Mucosa of rectum (tissue), 2 donors: Measurements from ENCODE around the gene TNNI3K.

Experiments
- H3K27ac ChIP-seq, 2 donors: one replicate each; pipeline ENCODE4 v1.7.0; 2013; ENCODE audit warnings: inconsistent platforms in 2 of 2, low read depth in 2 of 2, low read length in 2 of 2
- H3K27me3 ChIP-seq, 2 donors: one replicate each; pipeline ENCODE4 v1.7.0; 2013; ENCODE audit warnings: low read length in 2 of 2; ENCODE audit not compliant: control insufficient read depth in 2 of 2, insufficient read depth in 2 of 2
- H3K36me3 ChIP-seq, 2 donors: one replicate each; pipeline ENCODE4 v1.7.0; 2013; ENCODE audit warnings: low read length in 2 of 2; ENCODE audit not compliant: control insufficient read depth in 2 of 2, insufficient read depth in 2 of 2
- H3K4me1 ChIP-seq, 2 donors: one replicate each; pipeline ENCODE4 v1.7.0; 2013; ENCODE audit warnings: low read length in 2 of 2, mild to moderate bottlenecking in 1 of 2; ENCODE audit not compliant: control insufficient read depth in 2 of 2, insufficient read depth in 2 of 2
- H3K4me3 ChIP-seq, 2 donors: one replicate each; pipeline ENCODE4 v1.7.0; 2013; ENCODE audit warnings: low read length in 2 of 2
- H3K9ac ChIP-seq, 2 donors: one replicate each; pipeline ENCODE4 v1.7.0; 2013; ENCODE audit warnings: low read length in 2 of 2, low read depth in 1 of 2, mild to moderate bottlenecking in 1 of 2
- H3K9me3 ChIP-seq, 2 donors: one replicate each; pipeline ENCODE4 v1.7.0; 2013; ENCODE audit warnings: low read length in 2 of 2; ENCODE audit not compliant: control insufficient read depth in 2 of 2
- donor health status: healthy.
- donor health status: Normal muscosa, but diverticular disease.

TNNI3K gene

DNA sequence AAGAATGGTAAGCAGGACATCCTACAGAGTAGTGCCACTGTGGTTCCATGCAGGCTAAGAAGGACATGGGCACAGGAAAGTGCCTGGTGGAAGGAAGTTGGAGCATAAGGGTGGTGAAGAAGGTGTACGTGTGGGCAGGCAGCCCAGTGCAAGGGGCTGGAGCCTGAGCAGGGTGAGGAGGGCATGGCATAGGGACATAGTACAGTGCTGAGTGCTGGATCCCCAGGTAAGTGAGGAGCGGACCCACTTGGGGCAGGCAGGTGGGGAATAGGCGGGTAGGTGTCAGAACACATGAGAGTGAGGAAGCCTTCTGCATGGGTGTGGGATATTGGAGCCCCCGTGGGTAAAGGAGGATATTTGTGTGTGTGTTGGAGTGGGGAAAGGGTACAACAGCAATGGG, 292.9 kb downstream of the TNNI3K start:
- Histone ChIP-seq H3K9ac (no peak overlapping the region), H3K27me3 (no peaks in the 10 kb centered on the region), H3K4me1 (no peaks in the 10 kb centered on the region), H3K27ac (no peak overlapping the region), H3K36me3 (no peaks in the 10 kb centered on the region), H3K4me3 (no peak overlapping the region), H3K9me3 (no peaks in the 10 kb centered on the region)

DNA sequence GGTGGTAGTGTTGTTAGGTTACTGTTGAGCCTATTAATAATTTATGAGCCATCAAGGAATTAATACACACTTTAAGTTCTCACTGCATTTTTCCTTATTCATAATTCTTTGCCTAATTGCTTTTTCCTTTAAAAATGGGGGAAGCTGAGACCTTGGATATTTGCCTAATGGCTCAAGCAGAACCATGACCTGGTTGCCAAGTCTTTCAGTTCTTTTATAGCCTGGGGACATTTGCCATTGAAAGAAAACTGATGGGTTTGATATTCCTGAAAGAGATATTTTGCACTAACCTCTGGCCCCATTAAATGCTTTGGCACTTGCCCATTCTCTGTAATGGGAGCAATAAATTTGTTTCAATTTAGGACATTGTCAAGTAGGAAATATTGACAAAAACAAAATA, 295.7 kb downstream of the TNNI3K start:
- Histone ChIP-seq H3K4me1 (no peaks in the 10 kb centered on the region), H3K27ac (no peak overlapping the region), H3K9ac (no peak overlapping the region), H3K4me3 (no peak overlapping the region), H3K27me3 (no peaks in the 10 kb centered on the region), H3K36me3 (no peaks in the 10 kb centered on the region), H3K9me3 (no peaks in the 10 kb centered on the region)

DNA sequence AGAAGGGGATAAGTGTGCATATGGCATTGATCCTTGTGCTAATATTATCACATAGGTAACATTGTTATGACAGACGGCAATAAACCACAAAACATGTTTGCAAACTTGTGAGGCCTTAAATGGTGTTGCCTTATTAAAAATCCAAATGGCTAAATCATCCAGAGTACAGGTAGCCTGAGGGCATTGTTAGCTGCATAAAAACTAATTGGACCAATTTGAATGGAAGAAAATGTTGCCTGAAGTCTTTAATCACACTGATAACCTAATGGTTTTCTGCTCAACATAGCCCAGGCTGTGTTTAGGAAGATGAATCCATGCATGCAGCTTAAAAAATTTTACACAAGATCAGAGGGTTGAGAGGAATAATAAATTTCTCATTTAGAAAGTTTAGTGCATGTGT, 296.6 kb downstream of the TNNI3K start:
- Histone ChIP-seq H3K27ac (no peak overlapping the region), H3K4me1 (no peaks in the 10 kb centered on the region), H3K27me3 (no peaks in the 10 kb centered on the region), H3K36me3 (no peaks in the 10 kb centered on the region), H3K9me3 (no peaks in the 10 kb centered on the region), H3K4me3 (no peak overlapping the region), H3K9ac (no peak overlapping the region)

DNA sequence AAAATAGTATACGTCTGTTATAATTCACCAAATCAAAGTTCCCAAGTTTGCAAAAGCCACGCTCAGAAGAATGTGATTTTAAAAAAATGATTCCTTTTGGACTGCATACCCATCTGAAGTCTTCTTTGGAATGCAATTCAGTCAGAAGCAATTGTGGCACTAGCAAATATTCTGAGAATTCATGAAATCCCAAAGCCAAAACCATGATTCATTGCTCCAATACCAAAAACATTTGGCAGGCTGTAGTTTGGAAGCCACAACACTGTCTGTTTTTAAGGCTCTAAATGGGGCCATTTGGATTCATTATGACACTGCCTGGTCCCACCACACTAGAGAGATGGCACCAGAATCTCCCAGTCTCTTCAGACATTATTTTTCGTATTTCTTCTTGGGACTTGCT, 299.1 kb downstream of the TNNI3K start:
- no peaks in the 10 kb centered on the region for H3K36me3 ChIP-seq
- H3K27ac ChIP-seq, result no peak overlapping the region
- no peak overlapping the region for H3K9ac ChIP-seq
- H3K27me3 ChIP-seq, result no peaks in the 10 kb centered on the region
- no peaks in the 10 kb centered on the region for H3K4me1 ChIP-seq
- H3K9me3 ChIP-seq, result no peaks in the 10 kb centered on the region
- H3K4me3 ChIP-seq, result no peak overlapping the region

DNA sequence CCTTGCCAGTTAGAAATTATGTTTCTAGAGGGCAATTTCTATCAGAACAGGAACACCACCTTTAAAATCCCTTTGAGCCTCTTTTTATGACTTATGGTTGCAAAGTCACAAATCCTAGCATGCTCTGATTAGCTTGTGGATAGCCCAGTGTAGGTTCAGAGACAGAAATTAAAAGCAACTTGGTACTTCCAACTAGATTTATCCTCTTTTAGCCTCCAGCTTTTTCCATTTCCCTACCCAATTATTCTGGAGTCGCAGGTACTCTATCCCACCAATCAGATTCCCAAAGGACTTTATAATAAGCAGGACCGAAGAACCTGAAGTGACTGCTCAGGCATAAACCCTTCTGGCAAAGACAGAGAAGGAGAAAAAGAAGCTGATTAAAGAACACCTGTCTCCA, 310.6 kb downstream of the TNNI3K start:
- Histone ChIP-seq H3K9ac (no peak overlapping the region), H3K27me3 (no peaks in the 10 kb centered on the region), H3K4me3 (no peak overlapping the region), H3K9me3 (no peaks in the 10 kb centered on the region), H3K36me3 (no peaks in the 10 kb centered on the region), H3K27ac (no peak overlapping the region), H3K4me1 (no peaks in the 10 kb centered on the region)

DNA sequence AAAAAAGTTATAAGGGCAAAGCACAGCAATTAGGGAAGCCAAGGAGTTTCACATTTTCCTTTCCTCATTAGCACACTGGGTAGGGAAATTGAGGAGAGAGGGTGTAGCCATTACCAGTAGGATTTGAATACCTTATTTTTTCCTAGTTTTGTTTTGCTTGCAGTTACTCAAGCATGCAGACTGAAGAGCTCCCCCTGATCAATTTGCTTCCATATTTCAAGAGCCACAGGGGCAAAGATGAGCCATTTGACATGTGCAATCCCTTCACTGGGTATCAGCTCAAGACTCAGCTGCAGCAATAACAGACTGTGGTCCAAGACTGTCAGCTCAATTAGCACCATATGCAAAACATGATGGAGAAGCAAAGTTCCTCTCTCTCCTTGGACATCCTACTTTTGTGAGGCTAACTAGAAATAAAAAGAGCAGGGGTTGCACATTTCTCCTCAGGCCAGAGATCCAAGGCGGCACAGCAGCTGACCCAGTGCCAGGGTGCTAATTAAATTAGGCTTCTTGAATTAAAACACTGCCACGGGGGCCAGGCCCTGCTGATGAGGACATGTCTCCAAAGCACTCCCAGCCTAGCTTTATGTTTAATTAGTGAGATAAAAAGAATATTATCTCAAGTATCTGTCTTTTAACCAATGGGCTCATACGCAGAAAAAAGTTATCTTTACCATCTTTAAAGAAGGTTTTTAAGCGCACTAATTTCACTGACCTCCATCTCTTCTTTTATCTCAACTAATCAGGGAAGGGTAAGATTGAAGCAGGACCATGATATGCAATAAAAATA, 314.0 kb downstream of the TNNI3K start:
- Histone ChIP-seq H3K4me3 (no peak overlapping the region), H3K9ac (no peak overlapping the region), H3K36me3 (no peaks in the 10 kb centered on the region), H3K4me1 (no peaks in the 10 kb centered on the region), H3K27ac (no peak overlapping the region), H3K9me3 (no peaks in the 10 kb centered on the region), H3K27me3 (no peaks in the 10 kb centered on the region)

- Histone ChIP-seq H3K4me3 (no peak overlapping the region), H3K27me3 (no peaks in the 10 kb centered on the region), H3K9ac (no peak overlapping the region), H3K36me3 (no peaks in the 10 kb centered on the region), H3K9me3 (no peaks in the 10 kb centered on the region), H3K4me1 (no peaks in the 10 kb centered on the region), H3K27ac (no peak overlapping the region)
These were observed 314.7 kb downstream of the TNNI3K start for GRCh38 chr1:74549932-74550331.

DNA sequence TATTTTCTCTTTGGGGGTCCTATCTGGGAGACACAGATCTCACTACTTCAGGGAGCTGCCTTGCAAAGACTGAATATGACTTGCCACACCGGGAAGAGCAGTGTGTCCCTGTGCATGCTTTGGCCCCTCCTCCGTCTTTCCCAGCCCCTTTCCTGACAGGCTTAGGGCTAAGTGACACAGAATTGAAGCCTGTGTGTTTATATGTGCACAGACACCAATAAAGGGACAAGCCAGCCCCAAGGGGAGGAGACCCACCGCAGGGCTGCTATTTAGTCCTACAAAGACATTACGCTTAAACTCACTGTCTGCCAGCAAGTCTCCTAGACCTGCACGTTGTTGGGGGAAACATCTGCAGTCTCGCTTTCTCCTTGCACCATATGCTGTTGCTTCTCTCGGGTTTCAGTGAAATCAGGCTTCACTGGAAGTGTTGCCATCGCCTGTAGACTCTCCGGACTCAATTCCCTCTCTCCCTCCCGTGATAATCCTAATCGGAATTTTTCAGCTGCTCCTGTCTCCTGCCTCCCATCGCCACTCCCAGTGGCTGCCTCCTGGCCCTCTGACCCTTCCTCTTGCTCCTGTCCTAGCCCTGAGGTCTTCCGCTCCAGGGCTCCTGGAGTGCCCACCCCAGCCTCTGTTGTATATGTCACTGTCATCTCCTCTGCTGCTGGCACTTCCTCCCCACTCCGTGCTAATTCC, 335.8 kb downstream of the TNNI3K start:
- Histone ChIP-seq H3K36me3 (no peaks in the 10 kb centered on the region), H3K9ac (no peak overlapping the region), H3K27ac (no peak overlapping the region), H3K4me3 (no peak overlapping the region), H3K4me1 (no peaks in the 10 kb centered on the region), H3K9me3 (no peaks in the 10 kb centered on the region), H3K27me3 (no peaks in the 10 kb centered on the region)

- H3K9me3 ChIP-seq, result no peaks in the 10 kb centered on the region
- no peaks in the 10 kb centered on the region for H3K36me3 ChIP-seq
- H3K27ac ChIP-seq, result no peak overlapping the region
- H3K9ac ChIP-seq, result no peak overlapping the region
- no peak overlapping the region for H3K4me3 ChIP-seq
- no peaks in the 10 kb centered on the region for H3K4me1 ChIP-seq
- H3K27me3 ChIP-seq, result no peaks in the 10 kb centered on the region
These were observed 336.3 kb downstream of the TNNI3K start for GRCh38 chr1:74571493-74571800.

DNA sequence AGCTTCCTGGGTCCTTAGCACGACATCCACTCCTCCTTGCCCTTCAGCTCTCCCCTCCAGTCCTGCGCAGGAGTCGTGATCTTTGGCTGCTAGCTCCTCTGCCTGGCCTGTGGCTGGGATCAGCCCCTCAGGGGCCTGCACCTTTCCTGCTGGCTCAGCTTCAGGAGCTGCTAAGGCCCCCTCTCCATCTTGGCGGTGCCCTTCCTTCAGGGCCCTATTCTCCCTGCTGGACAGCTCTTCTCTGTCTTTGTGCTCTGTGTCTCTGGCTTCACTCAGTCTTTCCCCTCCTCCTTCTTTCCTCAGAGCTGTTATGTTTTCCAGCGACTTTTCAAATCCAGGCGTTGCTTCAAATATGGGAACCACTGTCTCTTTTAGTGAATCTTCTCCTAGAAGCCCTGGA, 336.7 kb downstream of the TNNI3K start:
- Histone ChIP-seq H3K27ac (no peak overlapping the region), H3K9me3 (no peaks in the 10 kb centered on the region)

More for the DNA sequence above, 336.7 kb downstream of the TNNI3K start:
- no peaks in the 10 kb centered on the region for H3K27me3 ChIP-seq
- H3K9ac ChIP-seq, result no peak overlapping the region
- H3K4me3 ChIP-seq, result no peak overlapping the region
- H3K4me1 ChIP-seq, result no peaks in the 10 kb centered on the region
- no peaks in the 10 kb centered on the region for H3K36me3 ChIP-seq
